H1 (cell line): ENCODE data around the gene WSCD2. TPM values are rescaled to one million over a fixed set of nuclear protein-coding genes. Genes with fewer than 3 reads are reported as not detected.

ENCODE experiments used
- BRCA1 ChIP-seq: IDR thresholded peaks from 2 replicates; pipeline ENCODE4 v1.6.1; 2012; ENCODE audit warnings: low read depth, low read length, improper control_type of control experiment
- EZH2 ChIP-seq: fragments of 200-600 bp; sonication (generic); IDR thresholded peaks from 2 replicates; pipeline ENCODE4 v1.7.1; 2012; ENCODE audit warnings: low read depth, mild to moderate bottlenecking, moderate library complexity, low read length, inconsistent platforms; ENCODE audit not compliant: severe bottlenecking
- RAD21 ChIP-seq, 2 experiments: IDR thresholded peaks in 1 of 2; conservative IDR thresholded peaks in 1 of 2; 2 replicates each; pipeline ENCODE4 v1.6.1; 2011; ENCODE audit warnings: low read depth in 2 of 2, low read length in 2 of 2, improper control_type of control experiment in 1 of 2, inconsistent platforms in 1 of 2, mild to moderate bottlenecking in 1 of 2, moderate library complexity in 1 of 2
- RBBP5 ChIP-seq: IDR thresholded peaks from 2 replicates; pipeline ENCODE4 v1.7.1; 2012; ENCODE audit warnings: low read depth, mild to moderate bottlenecking, inconsistent platforms, low read length, moderate library complexity, borderline replicate concordance
- RNF2 ChIP-seq: fragments of 200-900, 300-1000 bp; sonication (generic); IDR thresholded peaks from 2 replicates; pipeline ENCODE4 v1.7.1; 2016; ENCODE audit warnings: borderline replicate concordance, low read depth, mild to moderate bottlenecking, antibody characterized with exemption, low read length; ENCODE audit not compliant: poor library complexity, severe bottlenecking; ENCODE audit errors: missing control alignments
- SUZ12 ChIP-seq: fragments of 200-600 bp; sonication (generic); IDR thresholded peaks from 2 replicates; pipeline ENCODE4 v1.6.1; 2012; ENCODE audit warnings: mild to moderate bottlenecking, inconsistent platforms, low read length, moderate library complexity, mixed read lengths
- polyA plus RNA-seq, 7 experiments: library from polyadenylated mRNA; depleted of rRNA in 3 of 7; stranded (reverse) in 5 of 7; unstranded in 2 of 7; fragments of >200 nt in 5 of 7; fragments of 200-250 nt in 2 of 7; gene quantifications; 1 replicate in 5 of 7; 2 replicates in 1 of 7; 4 replicates in 1 of 7; pipeline versions ENCODE4 v1.2.1 to v1.2.3, GENCODE V29; 2011 to 2013; ENCODE audit warnings: missing spikeins in 2 of 7, mixed read lengths in 2 of 7
- total RNA-seq: library from RNA; stranded (reverse); fragmentation: NEBNext Ultra II Directional; extraction: Animal tissue kit (Norgen Biotek cat#: 25700); gene quantifications from 2 replicates; pipeline ENCODE4 v1.2.1, GENCODE V29; 2021
- TF ChIP-seq, protein P1 (sequence below): IDR thresholded peaks from 2 replicates; pipeline ENCODE4 v1.6.1; 2012; ENCODE audit warnings: inconsistent platforms

WSCD2 gene
- total and polyA plus RNA-seq, 2 of the 8 experiments (the other 6 are each of a cell fraction or from before 2014, with no cell fraction given), result 1.3 to 2.2 TPM

GRCh38 chr12:108150436-108150835, 21.3 kb downstream of the WSCD2 start (continued):
- TF ChIP-seq, protein P1, sequence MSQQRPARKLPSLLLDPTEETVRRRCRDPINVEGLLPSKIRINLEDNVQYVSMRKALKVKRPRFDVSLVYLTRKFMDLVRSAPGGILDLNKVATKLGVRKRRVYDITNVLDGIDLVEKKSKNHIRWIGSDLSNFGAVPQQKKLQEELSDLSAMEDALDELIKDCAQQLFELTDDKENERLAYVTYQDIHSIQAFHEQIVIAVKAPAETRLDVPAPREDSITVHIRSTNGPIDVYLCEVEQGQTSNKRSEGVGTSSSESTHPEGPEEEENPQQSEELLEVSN, result no peak
- TF ChIP-seq RNF2 (no peak), BRCA1 (no peak), EZH2 (no peak), RAD21 (IDR thresholded peaks at IDR 0.05 in 1 of 2, conservative IDR thresholded peaks at IDR 0.05 in 1 of 2; ENCODE audit: low read depth in 2 of 2, low read length in 2 of 2) (no peak), SUZ12 (no peak), RBBP5 (no peak)
- TF ChIP-seq, all 59 proteins: peak for 0
